Panc1 (cell line): ENCODE results near the gene OFD1. TPM values are rescaled to one million over a fixed set of nuclear protein-coding genes. Genes with fewer than 3 reads are reported as not detected.

Experiments
- ATAC-seq: fragments of 200-7000 bp; cut with Tn5 transposase; 2 replicates; pipeline ENCODE4 v1.9.1; 2020; ENCODE audit warnings: mild to moderate bottlenecking, moderate library complexity
- BruUV-seq: library from RNA; stranded (reverse); fragments of 400-500 nt; replicated peaks from 2 replicates; lab custom pipeline; 2021; lab: Mats Ljungman, UMichigan
- CTCF ChIA-PET: fragments of 300-600 bp; sonication (Branson Sonifier 250); formaldehyde crosslinking; loops from one replicate; lab custom pipeline; 2022; ENCODE audit warnings: antibody characterized with exemption; lab: Charles Lee
- POLR2A ChIA-PET: fragments of 300-600 bp; sonication (Branson Sonifier 250); formaldehyde crosslinking; loops from one replicate; lab custom pipeline; 2022; ENCODE audit warnings: antibody characterized with exemption; lab: Charles Lee
- DNase-seq: peaks from one replicate; pipeline ENCODE4 v3.0.0-alpha.2; 2010; ENCODE audit warnings: low read depth, low spot score
- H3K27ac ChIP-seq: 2 replicates; pipeline ENCODE4 v1.5.1; 2011; ENCODE audit warnings: mild to moderate bottlenecking, low read length, inconsistent platforms
- H3K27me3 ChIP-seq: fragments of 200-500 bp; sonication (Bioruptor generic); 2 replicates; pipeline ENCODE4 v1.6.0; 2014; ENCODE audit warnings: low read length, inconsistent platforms; ENCODE audit not compliant: control insufficient read depth, insufficient read depth
- H3K36me3 ChIP-seq: fragments of 200-500 bp; sonication (Bioruptor generic); 2 replicates; pipeline ENCODE4 v1.5.1; 2014; ENCODE audit warnings: inconsistent platforms, mild to moderate bottlenecking, low read length, moderate library complexity; ENCODE audit not compliant: control insufficient read depth, insufficient read depth
- H3K4me1 ChIP-seq: 2 replicates; pipeline ENCODE4 v1.5.1; 2011; ENCODE audit warnings: inconsistent platforms, mild to moderate bottlenecking, low read length, moderate library complexity; ENCODE audit not compliant: control insufficient read depth, insufficient read depth
- H3K4me3 ChIP-seq, 2 experiments: 2 replicates each; pipeline ENCODE4 v1.5.1; 2011 to 2012; ENCODE audit warnings: low read depth in 2 of 2, low read length in 2 of 2, mild to moderate bottlenecking in 2 of 2, inconsistent platforms in 1 of 2, moderate library complexity in 1 of 2
- H3K9me3 ChIP-seq: fragments of 200-500 bp; sonication (Bioruptor generic); 2 replicates; pipeline ENCODE4 v1.5.1; 2014; ENCODE audit warnings: low read depth, mild to moderate bottlenecking, inconsistent platforms, low read length, moderate library complexity; ENCODE audit not compliant: control insufficient read depth, insufficient read depth
- POLR2AphosphoS5 ChIP-seq: IDR thresholded peaks from 2 replicates; pipeline ENCODE4 v1.6.1; 2012; ENCODE audit warnings: mild to moderate bottlenecking, low read depth, low read length, moderate library complexity
- SIN3A ChIP-seq: IDR thresholded peaks from 2 replicates; pipeline ENCODE4 v1.6.1; 2012; ENCODE audit warnings: low read depth, mild to moderate bottlenecking, low read length, moderate library complexity, borderline replicate concordance; ENCODE audit not compliant: insufficient read depth
- TCF7L2 ChIP-seq: IDR thresholded peaks from 2 replicates; pipeline ENCODE4 v1.6.1; 2011; ENCODE audit warnings: mild to moderate bottlenecking, low read depth, low read length, inconsistent platforms
- in situ Hi-C: cut with HindIII; loops from 2 replicates; pipeline ENCODE4 v1.10.0; 2016; ENCODE audit warnings: low sequenced_read_pairs, low pct_unique_long_range_greater_than_20kb
- intact Hi-C: fragments of 100-400 bp; cut with micrococcal nuclease; formaldehyde crosslinking; loops from one replicate; pipeline ENCODE4 v1.10.0; 2022; ENCODE audit not compliant: unreplicated experiment
- total RNA-seq: library from RNA; stranded (reverse); gene quantifications from one replicate; pipeline ENCODE4 v1.2.1, GENCODE V29; 2021; ENCODE audit not compliant: unreplicated experiment
- TF ChIP-seq, protein P1 (sequence below): fragments of 450-650 bp; IDR thresholded peaks from 2 replicates; pipeline ENCODE4 v1.5.1; 2017; ENCODE audit warnings: mild to moderate bottlenecking
- TF ChIP-seq, protein P2 (sequence below), 2 experiments: IDR thresholded peaks; 2 replicates each; pipeline ENCODE4 v1.6.1; 2011 to 2012; ENCODE audit warnings: low read depth in 2 of 2, control low read depth in 1 of 2, low read length in 1 of 2, mild to moderate bottlenecking in 1 of 2, moderate library complexity in 1 of 2; ENCODE audit not compliant: insufficient read depth in 1 of 2

The OFD1 gene
- total RNA-seq, 1 experiment from 2014 or later, result 22.8 TPM

DNA sequence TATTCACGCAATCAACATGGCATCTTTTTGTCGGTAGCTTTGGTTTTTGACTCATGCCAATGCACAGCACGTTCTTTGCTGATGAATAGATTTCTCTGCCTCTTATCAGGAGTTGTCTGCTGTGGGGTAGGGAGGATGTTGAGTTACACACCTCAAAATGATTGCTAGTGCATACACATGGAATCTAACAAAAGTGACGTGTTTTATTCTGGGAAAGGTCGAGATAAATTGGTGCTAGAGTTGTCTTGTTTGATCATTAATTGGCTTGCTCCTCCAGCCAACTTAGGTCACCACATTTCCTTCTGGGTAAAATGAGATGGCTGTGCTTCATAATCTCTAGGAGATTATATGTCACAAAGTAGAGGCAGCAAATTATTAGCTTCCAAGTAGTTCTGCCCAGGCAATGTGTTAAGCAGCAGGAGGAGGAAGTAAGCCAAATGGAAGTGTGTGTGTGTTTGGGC, 41.7 kb upstream of the OFD1 start:
- H3K4me1 ChIP-seq, result peaks cover 3% of the 10 kb centered on the region
- no peak overlapping the region for H3K27ac ChIP-seq
- CTCF ChIA-PET, result no interaction called here
- no peaks in the 10 kb centered on the region for H3K36me3 ChIP-seq
- no TSS peak for BruUV-seq
- in situ Hi-C loops (no loop called here), intact Hi-C loops (no loop called here)
- POLR2A ChIA-PET, result no interaction called here
- H3K4me3 ChIP-seq, result no peak overlapping the region
- DNase-seq (no peak), ATAC-seq (no peak)
- no peaks in the 10 kb centered on the region for H3K9me3 ChIP-seq
- no peaks in the 10 kb centered on the region for H3K27me3 ChIP-seq
- TF ChIP-seq, protein P1, sequence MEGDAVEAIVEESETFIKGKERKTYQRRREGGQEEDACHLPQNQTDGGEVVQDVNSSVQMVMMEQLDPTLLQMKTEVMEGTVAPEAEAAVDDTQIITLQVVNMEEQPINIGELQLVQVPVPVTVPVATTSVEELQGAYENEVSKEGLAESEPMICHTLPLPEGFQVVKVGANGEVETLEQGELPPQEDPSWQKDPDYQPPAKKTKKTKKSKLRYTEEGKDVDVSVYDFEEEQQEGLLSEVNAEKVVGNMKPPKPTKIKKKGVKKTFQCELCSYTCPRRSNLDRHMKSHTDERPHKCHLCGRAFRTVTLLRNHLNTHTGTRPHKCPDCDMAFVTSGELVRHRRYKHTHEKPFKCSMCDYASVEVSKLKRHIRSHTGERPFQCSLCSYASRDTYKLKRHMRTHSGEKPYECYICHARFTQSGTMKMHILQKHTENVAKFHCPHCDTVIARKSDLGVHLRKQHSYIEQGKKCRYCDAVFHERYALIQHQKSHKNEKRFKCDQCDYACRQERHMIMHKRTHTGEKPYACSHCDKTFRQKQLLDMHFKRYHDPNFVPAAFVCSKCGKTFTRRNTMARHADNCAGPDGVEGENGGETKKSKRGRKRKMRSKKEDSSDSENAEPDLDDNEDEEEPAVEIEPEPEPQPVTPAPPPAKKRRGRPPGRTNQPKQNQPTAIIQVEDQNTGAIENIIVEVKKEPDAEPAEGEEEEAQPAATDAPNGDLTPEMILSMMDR, result no peak
- no peak for TF ChIP-seq SIN3A
- TF ChIP-seq TCF7L2, result no peak
- TF ChIP-seq POLR2AphosphoS5, result no peak
- TF ChIP-seq, protein P2, sequence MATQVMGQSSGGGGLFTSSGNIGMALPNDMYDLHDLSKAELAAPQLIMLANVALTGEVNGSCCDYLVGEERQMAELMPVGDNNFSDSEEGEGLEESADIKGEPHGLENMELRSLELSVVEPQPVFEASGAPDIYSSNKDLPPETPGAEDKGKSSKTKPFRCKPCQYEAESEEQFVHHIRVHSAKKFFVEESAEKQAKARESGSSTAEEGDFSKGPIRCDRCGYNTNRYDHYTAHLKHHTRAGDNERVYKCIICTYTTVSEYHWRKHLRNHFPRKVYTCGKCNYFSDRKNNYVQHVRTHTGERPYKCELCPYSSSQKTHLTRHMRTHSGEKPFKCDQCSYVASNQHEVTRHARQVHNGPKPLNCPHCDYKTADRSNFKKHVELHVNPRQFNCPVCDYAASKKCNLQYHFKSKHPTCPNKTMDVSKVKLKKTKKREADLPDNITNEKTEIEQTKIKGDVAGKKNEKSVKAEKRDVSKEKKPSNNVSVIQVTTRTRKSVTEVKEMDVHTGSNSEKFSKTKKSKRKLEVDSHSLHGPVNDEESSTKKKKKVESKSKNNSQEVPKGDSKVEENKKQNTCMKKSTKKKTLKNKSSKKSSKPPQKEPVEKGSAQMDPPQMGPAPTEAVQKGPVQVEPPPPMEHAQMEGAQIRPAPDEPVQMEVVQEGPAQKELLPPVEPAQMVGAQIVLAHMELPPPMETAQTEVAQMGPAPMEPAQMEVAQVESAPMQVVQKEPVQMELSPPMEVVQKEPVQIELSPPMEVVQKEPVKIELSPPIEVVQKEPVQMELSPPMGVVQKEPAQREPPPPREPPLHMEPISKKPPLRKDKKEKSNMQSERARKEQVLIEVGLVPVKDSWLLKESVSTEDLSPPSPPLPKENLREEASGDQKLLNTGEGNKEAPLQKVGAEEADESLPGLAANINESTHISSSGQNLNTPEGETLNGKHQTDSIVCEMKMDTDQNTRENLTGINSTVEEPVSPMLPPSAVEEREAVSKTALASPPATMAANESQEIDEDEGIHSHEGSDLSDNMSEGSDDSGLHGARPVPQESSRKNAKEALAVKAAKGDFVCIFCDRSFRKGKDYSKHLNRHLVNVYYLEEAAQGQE (IDR thresholded peaks at IDR 0.05; ENCODE audit: insufficient read depth in 1 of 2, low read depth in 2 of 2, low read length in 1 of 2), result no peak

DNA sequence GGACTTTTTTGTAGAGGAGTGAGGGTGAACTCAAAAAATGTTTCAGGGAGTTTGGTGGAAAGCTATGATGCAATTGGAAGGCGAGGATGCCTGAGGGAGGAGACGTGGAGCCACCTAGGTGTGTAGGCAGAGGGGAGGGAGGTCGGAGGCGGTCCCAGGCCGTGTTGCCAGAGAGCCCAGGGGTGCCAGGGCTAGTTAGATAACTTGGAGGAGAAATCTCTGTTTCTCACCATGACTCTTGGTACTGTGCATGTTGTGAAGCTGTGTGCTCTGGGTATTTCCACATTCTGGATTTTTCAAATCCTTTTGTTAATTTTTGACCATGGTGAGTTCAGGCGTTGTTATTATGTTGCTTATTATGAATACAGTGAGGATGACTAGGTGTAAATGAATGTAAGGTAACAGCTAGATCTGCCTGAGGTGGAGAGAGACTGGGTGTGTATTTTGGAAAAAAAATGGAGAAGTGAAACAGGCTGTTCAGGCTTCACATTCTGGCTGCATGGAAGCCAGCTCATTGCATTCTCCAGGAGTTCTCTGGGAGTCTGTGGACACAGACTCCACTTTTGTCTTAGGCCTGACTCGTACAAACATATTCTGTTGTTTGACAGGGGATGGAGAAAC, 41.1 kb upstream of the OFD1 start:
- POLR2A ChIA-PET, result no interaction called here
- no peak overlapping the region for H3K4me3 ChIP-seq
- intact Hi-C loops, result no loop called here
- H3K4me1 ChIP-seq, result peaks cover 3% of the 10 kb centered on the region
- in situ Hi-C loops, result no loop called here
- no peaks in the 10 kb centered on the region for H3K36me3 ChIP-seq
- CTCF ChIA-PET, result no interaction called here
- no peaks in the 10 kb centered on the region for H3K27me3 ChIP-seq
- TF ChIP-seq POLR2AphosphoS5, result no peak
- TF ChIP-seq, protein P1, result no peak
- BruUV-seq, result no TSS peak
- H3K9me3 ChIP-seq, result no peaks in the 10 kb centered on the region
- no peak overlapping the region for H3K27ac ChIP-seq
- DNase-seq, result no peak
- no peak for ATAC-seq
